Measurements from ENCODE around the gene MAG. TPM values are rescaled to one million over a fixed set of nuclear protein-coding genes. Genes with fewer than 3 reads are reported as not detected.
"Not testable (repeated sequence)": the region's sequence is repeated elsewhere in the genome, so short reads cannot be mapped to it uniquely, and the experiment has no call there.

The MAG gene
- total and polyA plus RNA-seq, 4 donors: 0.42 TPM; not detected in 3

DNA sequence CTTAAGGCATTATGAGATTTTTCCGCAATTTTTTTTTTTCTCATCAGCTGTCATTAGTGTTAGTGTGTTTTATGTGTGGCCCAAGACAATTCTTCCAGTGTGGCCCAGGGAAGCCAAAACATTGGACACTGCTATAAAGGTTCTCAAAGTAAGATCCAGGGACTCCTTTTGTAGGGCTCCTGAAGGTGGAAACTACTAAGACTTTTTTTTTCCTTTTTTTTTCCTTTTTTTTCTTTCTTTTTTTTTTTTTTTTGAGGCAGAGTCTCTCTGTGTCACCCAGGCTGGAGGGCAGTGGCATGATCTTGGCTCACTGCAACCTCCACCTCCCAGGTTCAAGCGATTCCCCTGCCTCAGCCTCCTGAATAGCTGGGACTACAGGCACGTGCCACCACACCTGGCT lies 6.5 kb upstream of the MAG start:
- not testable (repeated sequence) for H3K27ac ChIP-seq (ENCODE audit: low read depth in 1 of 2, low read length in 2 of 2); H3K4me3 ChIP-seq (ENCODE audit: low read length in 2 of 2)
- WGBS, 2 donors: 90 to 93% methylated on average over 3 of the region's 3 CpGs

GRCh38 chr19:35286101-35286500 lies 5.9 kb upstream of the MAG start:
- 79 to 81% methylated on average over 5 of the region's 5 CpGs for WGBS, 2 donors
- H3K27ac ChIP-seq (ENCODE audit: low read depth in 1 of 2, low read length in 2 of 2); intact Hi-C loops (cut with DNase I); H3K36me3 ChIP-seq (ENCODE audit: control insufficient read depth in 1 of 2, insufficient read depth in 2 of 2, low read length in 1 of 2); H3K4me1 ChIP-seq (ENCODE audit: control insufficient read depth in 1 of 2, insufficient read depth in 2 of 2, low read length in 2 of 2); H3K9me3 ChIP-seq (ENCODE audit: control insufficient read depth, low read length); ATAC-seq (ENCODE audit: low FRiP score); H3K4me3 ChIP-seq (ENCODE audit: low read length in 2 of 2); H3K27me3 ChIP-seq (ENCODE audit: control insufficient read depth in 1 of 2, insufficient read depth in 2 of 2, low read length in 1 of 2); DNase-seq: not testable (repeated sequence)

More for the DNA sequence above, 6.5 kb upstream of the MAG start:
- H3K9me3 ChIP-seq (ENCODE audit: control insufficient read depth, low read length); DNase-seq; H3K27me3 ChIP-seq (ENCODE audit: control insufficient read depth in 1 of 2, insufficient read depth in 2 of 2, low read length in 1 of 2); intact Hi-C loops (cut with DNase I); ATAC-seq (ENCODE audit: low FRiP score); H3K4me1 ChIP-seq (ENCODE audit: control insufficient read depth in 1 of 2, insufficient read depth in 2 of 2, low read length in 2 of 2); H3K36me3 ChIP-seq (ENCODE audit: control insufficient read depth in 1 of 2, insufficient read depth in 2 of 2, low read length in 1 of 2): not testable (repeated sequence)

- intact Hi-C loops (cut with DNase I): no loop called here
- H3K9me3 ChIP-seq (ENCODE audit: control insufficient read depth, low read length): no peaks in the 10 kb centered on the region
- DNase-seq (no peak), ATAC-seq (ENCODE audit: low FRiP score) (no peak)
- no peak overlapping the region for H3K27ac ChIP-seq (ENCODE audit: low read depth in 1 of 2, low read length in 2 of 2)
- H3K27me3 ChIP-seq (ENCODE audit: control insufficient read depth in 1 of 2, insufficient read depth in 2 of 2, low read length in 1 of 2): no peaks in the 10 kb centered on the region
- no peak overlapping the region for H3K4me3 ChIP-seq (ENCODE audit: low read length in 2 of 2)
- 89 to 92% methylated on average over 10 of the region's 10 CpGs for WGBS, 2 donors
- H3K4me1 ChIP-seq (ENCODE audit: control insufficient read depth in 1 of 2, insufficient read depth in 2 of 2, low read length in 2 of 2): no peaks in the 10 kb centered on the region
- no peaks in the 10 kb centered on the region for H3K36me3 ChIP-seq (ENCODE audit: control insufficient read depth in 1 of 2, insufficient read depth in 2 of 2, low read length in 1 of 2)
Observed at GRCh38 chr19:35287713-35288112, 4.2 kb upstream of the MAG start.

GRCh38 chr19:35288331-35288730 lies 3.6 kb upstream of the MAG start:
- DNase-seq (no peak), ATAC-seq (ENCODE audit: low FRiP score) (no peak)
- Histone ChIP-seq H3K27ac (ENCODE audit: low read depth in 1 of 2, low read length in 2 of 2) (no peak overlapping the region), H3K9me3 (ENCODE audit: control insufficient read depth, low read length) (no peaks in the 10 kb centered on the region), H3K36me3 (ENCODE audit: control insufficient read depth in 1 of 2, insufficient read depth in 2 of 2, low read length in 1 of 2) (no peaks in the 10 kb centered on the region), H3K27me3 (ENCODE audit: control insufficient read depth in 1 of 2, insufficient read depth in 2 of 2, low read length in 1 of 2) (no peaks in the 10 kb centered on the region), H3K4me1 (ENCODE audit: control insufficient read depth in 1 of 2, insufficient read depth in 2 of 2, low read length in 2 of 2) (no peaks in the 10 kb centered on the region), H3K4me3 (ENCODE audit: low read length in 2 of 2) (no peak overlapping the region)
- intact Hi-C loops (cut with DNase I): no loop called here
- 63 to 66% methylated on average over 2 of the region's 2 CpGs for WGBS, 2 donors

DNA sequence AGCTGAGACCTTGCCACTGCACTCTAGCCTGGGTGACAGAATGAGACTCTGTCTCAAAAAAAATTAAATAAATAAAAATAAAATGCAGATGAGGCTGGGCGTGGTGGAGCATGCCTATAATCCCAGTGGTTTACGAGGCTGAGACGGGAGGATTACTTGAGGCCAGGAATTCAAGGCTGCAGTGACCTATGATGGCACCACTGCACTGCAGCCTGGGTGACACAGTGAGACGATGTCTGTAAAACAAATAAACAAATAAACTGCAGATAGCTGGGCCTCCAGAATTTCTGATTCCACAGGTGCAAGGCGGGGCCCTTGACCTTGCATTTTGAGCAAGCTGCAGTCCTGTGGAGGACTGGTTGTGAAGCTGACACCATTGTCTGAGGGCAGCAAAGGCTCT lies 3.1 kb upstream of the MAG start:
- Histone ChIP-seq H3K27ac (ENCODE audit: low read depth in 1 of 2, low read length in 2 of 2) (no peak overlapping the region), H3K9me3 (ENCODE audit: control insufficient read depth, low read length) (no peaks in the 10 kb centered on the region), H3K36me3 (ENCODE audit: control insufficient read depth in 1 of 2, insufficient read depth in 2 of 2, low read length in 1 of 2) (no peaks in the 10 kb centered on the region), H3K4me3 (ENCODE audit: low read length in 2 of 2) (no peak overlapping the region), H3K4me1 (ENCODE audit: control insufficient read depth in 1 of 2, insufficient read depth in 2 of 2, low read length in 2 of 2) (no peaks in the 10 kb centered on the region), H3K27me3 (ENCODE audit: control insufficient read depth in 1 of 2, insufficient read depth in 2 of 2, low read length in 1 of 2) (no peaks in the 10 kb centered on the region)
- no peak for DNase-seq
- 66 to 72% methylated on average over 5 of the region's 5 CpGs for WGBS, 2 donors
- ATAC-seq (ENCODE audit: low FRiP score): no peak
- intact Hi-C loops (cut with DNase I): no loop called here

GRCh38 chr19:35290381-35291127 lies 1.4 kb upstream of the MAG start:
- H3K27ac ChIP-seq (ENCODE audit: low read depth in 1 of 2, low read length in 2 of 2): no peak overlapping the region

DNA sequence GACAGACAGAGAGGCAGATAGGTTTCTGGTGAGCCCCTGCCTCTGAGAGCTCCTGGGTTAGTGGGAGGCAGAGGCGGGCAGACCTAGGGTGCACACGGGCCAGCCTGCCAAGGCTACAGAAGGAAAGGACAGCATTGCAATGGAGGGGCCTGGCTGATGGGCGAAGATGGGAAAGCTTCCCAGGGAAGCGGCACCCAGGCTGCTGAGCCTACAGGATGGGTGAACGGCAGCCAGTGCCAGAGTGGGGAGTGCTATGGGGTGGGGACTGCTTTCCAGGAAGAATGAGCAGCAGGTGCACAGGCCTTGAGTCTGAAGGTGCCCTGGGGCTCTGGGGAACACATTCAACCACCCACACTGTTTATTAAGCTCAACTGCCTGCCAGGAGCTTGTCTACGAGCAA lies 702 bp upstream of the MAG start:
- Histone ChIP-seq H3K9me3 (ENCODE audit: control insufficient read depth, low read length) (no peaks in the 10 kb centered on the region), H3K36me3 (ENCODE audit: control insufficient read depth in 1 of 2, insufficient read depth in 2 of 2, low read length in 1 of 2) (no peaks in the 10 kb centered on the region), H3K27me3 (ENCODE audit: control insufficient read depth in 1 of 2, insufficient read depth in 2 of 2, low read length in 1 of 2) (no peaks in the 10 kb centered on the region), H3K4me3 (ENCODE audit: low read length in 2 of 2) (no peak overlapping the region), H3K4me1 (ENCODE audit: control insufficient read depth in 1 of 2, insufficient read depth in 2 of 2, low read length in 2 of 2) (no peaks in the 10 kb centered on the region), H3K27ac (ENCODE audit: low read depth in 1 of 2, low read length in 2 of 2) (no peak overlapping the region)
- DNase-seq (no peak), ATAC-seq (ENCODE audit: low FRiP score) (no peak)
- WGBS, 2 donors: 59 to 60% methylated on average over 6 of the region's 6 CpGs
- intact Hi-C loops (cut with DNase I): no loop called here

More at GRCh38 chr19:35290381-35291127, 1.4 kb upstream of the MAG start:
- intact Hi-C loops (cut with DNase I): no loop called here
- no peaks in the 10 kb centered on the region for H3K27me3 ChIP-seq (ENCODE audit: control insufficient read depth in 1 of 2, insufficient read depth in 2 of 2, low read length in 1 of 2)
- H3K36me3 ChIP-seq (ENCODE audit: control insufficient read depth in 1 of 2, insufficient read depth in 2 of 2, low read length in 1 of 2): no peaks in the 10 kb centered on the region
- no peaks in the 10 kb centered on the region for H3K4me1 ChIP-seq (ENCODE audit: control insufficient read depth in 1 of 2, insufficient read depth in 2 of 2, low read length in 2 of 2)
- DNase-seq (no peak), ATAC-seq (ENCODE audit: low FRiP score) (no peak)
- WGBS, 2 donors: 65 to 73% methylated on average over 18 to 20 of the region's 20 CpGs
- H3K4me3 ChIP-seq (ENCODE audit: low read length in 2 of 2): no peak overlapping the region
- H3K9me3 ChIP-seq (ENCODE audit: control insufficient read depth, low read length): no peaks in the 10 kb centered on the region

DNA sequence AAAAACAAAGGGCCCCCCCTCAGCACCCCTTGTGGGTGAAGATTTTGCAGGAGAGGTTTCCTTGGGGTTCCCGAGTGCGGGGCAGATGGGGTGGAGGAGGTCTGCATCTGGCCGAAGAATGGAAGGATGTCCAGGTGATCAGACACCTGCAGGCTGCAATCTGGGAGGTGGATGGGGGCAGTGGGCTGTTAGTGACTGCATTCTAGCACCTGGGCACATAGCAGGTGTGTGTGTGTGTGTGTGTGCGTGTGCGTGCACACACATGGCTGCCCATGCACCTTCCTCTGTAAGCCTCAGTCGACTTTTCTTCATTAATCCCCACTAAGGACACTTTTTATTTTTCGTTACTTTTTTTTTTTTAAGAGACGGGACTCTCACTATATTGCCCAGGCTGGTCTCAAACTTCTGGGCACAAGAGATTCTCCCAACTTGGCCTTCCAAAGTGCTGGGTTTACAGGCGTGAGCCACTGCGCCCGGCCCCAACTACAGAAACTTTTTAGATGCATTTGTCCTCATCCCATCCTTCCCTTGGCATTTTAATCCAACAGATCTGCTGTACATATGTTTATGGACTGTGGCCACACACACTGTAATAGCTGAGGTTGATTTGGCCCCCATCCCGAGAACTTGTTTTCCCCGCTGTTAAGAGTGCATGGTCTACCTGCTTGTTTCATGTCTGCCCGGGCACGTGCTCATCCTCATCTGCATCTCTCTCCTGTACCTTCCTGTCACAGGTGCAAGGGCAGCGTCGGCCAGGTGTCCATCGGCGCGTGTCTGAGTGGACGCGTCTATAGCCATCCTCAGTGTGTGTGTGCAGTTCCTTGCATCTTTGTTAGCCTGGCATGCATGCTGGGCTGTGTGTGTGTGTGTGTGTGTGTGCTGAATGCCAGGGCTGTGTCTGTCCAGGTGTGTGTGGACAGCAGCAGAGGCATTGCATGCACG lies 731 bp downstream of the MAG start:
- H3K4me3 ChIP-seq (ENCODE audit: low read length in 2 of 2): no peak overlapping the region
- H3K4me1 ChIP-seq (ENCODE audit: control insufficient read depth in 1 of 2, insufficient read depth in 2 of 2, low read length in 2 of 2): no peaks in the 10 kb centered on the region
- no peak for DNase-seq
- H3K36me3 ChIP-seq (ENCODE audit: control insufficient read depth in 1 of 2, insufficient read depth in 2 of 2, low read length in 1 of 2): no peaks in the 10 kb centered on the region
- no peak for ATAC-seq (ENCODE audit: low FRiP score)
- no peak overlapping the region for H3K27ac ChIP-seq (ENCODE audit: low read depth in 1 of 2, low read length in 2 of 2)
- intact Hi-C loops (cut with DNase I): no loop called here
- 77 to 78% methylated on average over 23 of the region's 23 CpGs for WGBS, 2 donors
- H3K27me3 ChIP-seq (ENCODE audit: control insufficient read depth in 1 of 2, insufficient read depth in 2 of 2, low read length in 1 of 2): no peaks in the 10 kb centered on the region
- no peaks in the 10 kb centered on the region for H3K9me3 ChIP-seq (ENCODE audit: control insufficient read depth, low read length)

Data from aorta (tissue), 5 donors.